AG04449 (cell line): ENCODE results near the gene EGFLAM.

ENCODE experiments used
- CTCF ChIA-PET: fragments of 350-600 bp; formaldehyde crosslinking; extraction: SDS; loops from one replicate; lab custom pipeline; 2021; ENCODE audit warnings: antibody characterized with exemption; lab: Yijun Ruan, JAX
- POLR2A ChIA-PET: fragments of 400-600, 350-600 bp; formaldehyde crosslinking; extraction: SDS; loops from one replicate; lab custom pipeline; 2020; ENCODE audit warnings: antibody characterized with exemption, inconsistent platforms; lab: Yijun Ruan, JAX
- DNase-seq: peaks from one replicate; pipeline ENCODE4 v3.0.0-alpha.2; 2010; ENCODE audit warnings: low read depth, low spot score
- H3K4me3 ChIP-seq: 2 replicates; pipeline ENCODE4 v1.5.1; 2011; ENCODE audit warnings: low read depth, mild to moderate bottlenecking, control low read depth, low read length
- TF ChIP-seq, protein P1 (sequence below): IDR thresholded peaks from one replicate; pipeline ENCODE4 v1.5.1; 2011; ENCODE audit warnings: mild to moderate bottlenecking, moderate library complexity, low read length, control low read depth, inconsistent platforms; ENCODE audit not compliant: insufficient read depth; ENCODE audit errors: missing control alignments

Gene EGFLAM

DNA sequence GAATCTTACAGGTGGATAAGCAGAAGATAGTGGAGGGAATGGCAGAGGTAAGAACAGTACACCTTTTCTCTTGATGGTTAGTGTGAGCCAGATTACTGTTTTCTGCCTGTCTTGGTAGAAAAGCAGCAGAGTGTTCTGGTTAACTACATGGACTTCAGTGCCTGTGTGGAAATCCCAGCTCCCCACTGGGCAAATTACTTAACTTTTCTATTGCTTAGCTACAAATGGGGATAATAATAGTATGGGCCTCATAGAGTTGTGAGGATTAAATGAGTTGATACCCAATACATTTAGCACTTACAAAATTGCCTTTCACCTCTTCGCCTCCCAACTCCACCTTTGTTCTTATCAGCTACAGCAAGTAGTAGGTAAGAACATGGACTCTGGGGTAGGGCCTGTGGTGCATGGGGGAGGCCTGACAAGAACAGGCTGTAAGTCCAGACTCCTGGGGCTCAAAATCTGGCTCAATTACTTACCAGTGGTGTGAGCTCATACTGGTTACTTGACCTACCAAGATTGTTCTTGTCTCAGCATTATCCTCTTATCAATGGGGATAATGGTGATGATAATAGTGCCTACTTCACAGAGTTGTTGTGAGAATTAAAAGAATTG, 173.0 kb downstream of the EGFLAM start:
- ChIA-PET CTCF (interaction anchor here (0.8 to 10.1 kb wide), 6 partner anchors 8 to 377 kb away, joined by 4 to 93 read pairs (median 22); no protein-coding TSS in a partner anchor), POLR2A (no interaction called here)

DNA sequence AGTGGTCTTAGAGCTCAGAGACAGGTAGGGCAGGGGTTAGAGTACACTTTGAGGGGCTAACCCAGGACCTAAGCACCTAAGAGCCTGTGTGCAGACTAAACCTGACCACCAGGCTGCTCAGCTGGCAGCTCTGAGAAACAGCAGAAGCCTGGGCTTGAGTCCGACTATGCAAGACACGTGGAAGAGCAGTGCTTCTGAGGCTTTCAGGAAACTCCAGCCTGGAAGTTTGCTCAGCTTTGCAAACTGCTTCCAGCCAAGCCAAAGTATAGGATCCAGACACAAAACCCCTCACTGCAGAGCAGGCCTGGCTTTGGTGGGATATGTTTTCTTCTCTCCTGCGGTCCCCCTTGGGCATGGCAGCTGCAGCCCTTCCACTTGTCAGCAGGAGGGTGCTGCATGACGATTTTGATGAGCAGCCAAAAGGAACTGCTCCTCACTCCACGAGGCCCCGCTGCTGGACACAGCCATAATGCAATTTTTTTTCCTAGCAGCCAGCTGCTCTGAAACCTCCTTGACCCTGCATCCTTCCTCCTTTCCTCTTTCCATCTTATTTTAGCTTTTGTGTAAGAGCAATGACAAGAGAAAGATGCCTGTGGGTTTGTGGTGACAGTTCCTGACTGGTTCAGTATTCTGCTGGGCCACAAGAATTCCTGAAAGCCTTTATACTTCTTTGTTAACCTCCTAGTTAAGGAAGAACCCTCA, 175.0 kb downstream of the EGFLAM start:
- TF ChIP-seq, protein P1, sequence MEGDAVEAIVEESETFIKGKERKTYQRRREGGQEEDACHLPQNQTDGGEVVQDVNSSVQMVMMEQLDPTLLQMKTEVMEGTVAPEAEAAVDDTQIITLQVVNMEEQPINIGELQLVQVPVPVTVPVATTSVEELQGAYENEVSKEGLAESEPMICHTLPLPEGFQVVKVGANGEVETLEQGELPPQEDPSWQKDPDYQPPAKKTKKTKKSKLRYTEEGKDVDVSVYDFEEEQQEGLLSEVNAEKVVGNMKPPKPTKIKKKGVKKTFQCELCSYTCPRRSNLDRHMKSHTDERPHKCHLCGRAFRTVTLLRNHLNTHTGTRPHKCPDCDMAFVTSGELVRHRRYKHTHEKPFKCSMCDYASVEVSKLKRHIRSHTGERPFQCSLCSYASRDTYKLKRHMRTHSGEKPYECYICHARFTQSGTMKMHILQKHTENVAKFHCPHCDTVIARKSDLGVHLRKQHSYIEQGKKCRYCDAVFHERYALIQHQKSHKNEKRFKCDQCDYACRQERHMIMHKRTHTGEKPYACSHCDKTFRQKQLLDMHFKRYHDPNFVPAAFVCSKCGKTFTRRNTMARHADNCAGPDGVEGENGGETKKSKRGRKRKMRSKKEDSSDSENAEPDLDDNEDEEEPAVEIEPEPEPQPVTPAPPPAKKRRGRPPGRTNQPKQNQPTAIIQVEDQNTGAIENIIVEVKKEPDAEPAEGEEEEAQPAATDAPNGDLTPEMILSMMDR, result no peak
- no peak overlapping the region for H3K4me3 ChIP-seq
- ChIA-PET CTCF (interaction anchor here (0.7 to 10.1 kb wide), 10 partner anchors 8 to 399 kb away, joined by 3 to 93 read pairs (median 6); no protein-coding TSS in a partner anchor), POLR2A (interaction anchor here (0.6 to 1.5 kb wide), 8 partner anchors 8 to 380 kb away, joined by 3 to 6 read pairs (median 4); no protein-coding TSS in a partner anchor)
- peak; percentile 77 for DNase-seq

More for the DNA sequence above, 173.0 kb downstream of the EGFLAM start:
- TF ChIP-seq, protein P1, result no peak
- H3K4me3 ChIP-seq, result no peak overlapping the region
- no peak for DNase-seq

DNA sequence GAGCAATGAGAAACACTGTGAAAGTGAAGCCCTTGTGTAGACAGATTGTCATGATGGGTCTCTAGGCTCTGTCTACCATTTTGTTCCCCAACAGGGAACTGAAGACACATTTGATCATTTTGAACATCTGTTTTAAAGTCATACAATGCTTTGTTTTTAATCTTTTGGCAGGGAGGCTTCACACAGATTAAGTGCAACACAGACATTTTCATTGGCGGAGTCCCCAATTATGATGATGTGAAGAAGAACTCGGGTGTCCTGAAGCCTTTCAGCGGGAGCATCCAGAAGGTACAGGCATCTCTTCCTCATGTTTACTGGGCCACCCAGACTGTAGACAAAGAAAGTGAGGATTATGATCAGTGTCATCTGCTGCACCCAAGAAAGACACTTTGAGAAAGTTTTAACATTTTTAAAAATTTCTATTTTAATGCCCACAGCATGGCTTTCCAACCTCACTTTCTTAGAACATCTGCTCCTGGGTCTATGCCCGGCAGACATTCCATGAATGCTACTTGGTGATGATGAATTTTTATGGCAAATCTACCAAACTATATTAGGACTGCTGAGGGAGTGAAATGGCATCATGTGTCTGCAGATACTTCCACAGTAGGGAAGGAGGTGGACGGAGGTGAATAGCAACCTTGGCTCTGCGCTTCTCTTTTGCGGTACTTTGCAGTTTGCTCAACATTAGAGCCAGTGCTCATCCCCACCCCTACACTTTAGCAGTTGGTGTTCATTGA, 176.8 kb downstream of the EGFLAM start:
- no peak for DNase-seq
- no peak overlapping the region for H3K4me3 ChIP-seq
- ChIA-PET POLR2A (interaction anchor here (0.6 to 0.9 kb wide), 2 partner anchors 119 to 372 kb away, joined by 3 to 4 read pairs; no protein-coding TSS in a partner anchor), CTCF (interaction anchor here (0.6 to 10.1 kb wide), 10 partner anchors 9 to 397 kb away, joined by 3 to 93 read pairs (median 4); no protein-coding TSS in a partner anchor)
- TF ChIP-seq, protein P1, result no peak

DNA sequence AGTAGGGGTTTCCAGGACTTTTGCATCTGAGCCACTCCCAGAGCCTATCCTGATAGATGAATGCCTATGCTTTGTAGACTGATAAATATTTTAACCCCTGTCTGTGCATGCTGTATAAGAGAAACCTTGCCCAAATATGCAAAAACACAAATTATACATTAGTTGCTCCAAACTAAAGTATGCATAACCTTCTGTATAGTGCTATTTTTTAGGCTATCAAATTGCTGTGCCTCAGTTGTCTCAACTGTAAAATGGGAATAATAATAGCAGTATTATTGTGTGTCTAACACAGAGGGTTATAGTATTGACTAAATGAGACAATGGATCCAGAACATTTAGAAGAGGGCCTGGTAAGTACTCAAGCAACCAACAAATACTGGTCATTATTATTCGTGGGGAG, 180.4 kb downstream of the EGFLAM start:
- CTCF ChIA-PET, result interaction anchor here (1.5 to 2.2 kb wide), 3 partner anchors 8 to 112 kb away, joined by 4 to 8 read pairs (median 8); no protein-coding TSS in a partner anchor
- TF ChIP-seq, protein P1, result no peak
- POLR2A ChIA-PET, result no interaction called here
- H3K4me3 ChIP-seq, result no peak overlapping the region
- DNase-seq, result no peak

DNA sequence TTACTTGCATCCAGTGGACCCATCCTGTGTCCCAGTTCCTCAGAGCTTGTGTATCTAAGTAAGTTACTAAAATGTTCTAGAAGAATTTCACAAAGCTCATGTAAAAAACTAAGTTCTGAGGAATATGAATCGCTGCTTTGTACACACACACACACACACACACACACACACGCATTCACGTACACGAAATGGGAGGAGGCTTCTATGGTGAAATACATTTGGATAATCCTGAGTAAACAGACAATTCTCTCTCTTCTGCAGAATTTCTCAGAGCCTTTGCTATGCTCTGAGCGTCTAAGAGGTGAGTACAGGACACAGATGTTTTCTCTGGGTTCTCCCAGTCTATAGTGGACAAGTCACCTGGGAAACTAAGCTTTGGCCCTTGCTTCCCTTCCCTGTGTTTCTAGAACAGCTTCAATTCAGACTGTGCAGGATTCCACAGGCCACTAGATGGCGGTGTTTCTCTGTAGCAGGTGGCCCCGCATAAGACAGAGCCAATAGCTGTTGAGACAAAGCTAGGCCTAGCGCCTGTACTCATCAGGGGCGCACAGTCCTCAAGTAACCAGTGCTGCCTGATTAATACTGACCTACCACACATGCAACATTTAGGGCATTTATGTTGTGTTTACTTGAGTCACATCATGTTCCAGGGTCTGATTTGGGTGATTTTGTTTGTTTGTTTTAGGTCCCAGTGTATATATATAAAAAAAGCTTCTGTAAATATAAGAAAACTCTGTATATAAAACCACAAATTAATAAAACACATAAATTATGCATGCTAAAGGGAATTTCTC, 183.3 kb downstream of the EGFLAM start:
- ChIA-PET CTCF (interaction anchor here (0.5 to 5.5 kb wide), 92 partner anchors 9 to 1658 kb away, joined by 3 to 304 read pairs (median 5); partner anchors contain the start of gene LIFR), POLR2A (interaction anchor here (1.0 to 1.3 kb wide), 5 partner anchors 8 to 367 kb away, joined by 3 to 13 read pairs (median 4); no protein-coding TSS in a partner anchor)
- H3K4me3 ChIP-seq, result no peak overlapping the region
- no peak for DNase-seq
- TF ChIP-seq, protein P1, result peak; percentile 91
